ENCODE data around the gene MAP3K2. TPM values are rescaled to one million over a fixed set of nuclear protein-coding genes. Genes with fewer than 3 reads are reported as not detected.

MAP3K2 gene
- total RNA-seq, 1 donor from 2014 or later = 62.2 TPM

- no peaks in the 10 kb centered on the region for H3K79me2 ChIP-seq (ENCODE audit: insufficient read depth, low read length)
- H3K4me3 ChIP-seq (ENCODE audit: insufficient read depth, low read depth, low read length) = no peak overlapping the region
- no peak overlapping the region for H3K4me2 ChIP-seq (ENCODE audit: low read length)
- DNase-seq (ENCODE audit: low read depth) = no peak
- Mint-ChIP-seq H3K27ac (ENCODE audit: unreplicated experiment) (no peak overlapping the region), H3K4me3 (ENCODE audit: unreplicated experiment) (no peak overlapping the region), H3K36me3 (ENCODE audit: low read depth, unreplicated experiment) (peaks cover 5% of the 10 kb centered on the region), H3K9me3 (ENCODE audit: unreplicated experiment) (no peaks in the 10 kb centered on the region), H3K4me1 (ENCODE audit: low read depth, unreplicated experiment) (peaks cover 2% of the 10 kb centered on the region), H3K27me3 (ENCODE audit: low read depth, unreplicated experiment) (peaks cover 51% of the 10 kb centered on the region)
- H3K27me3 ChIP-seq (ENCODE audit: insufficient read depth, low read length) = peaks cover 6% of the 10 kb centered on the region
- no peaks in the 10 kb centered on the region for H3K9me3 ChIP-seq (ENCODE audit: insufficient read depth, low read depth, low read length)
- no peaks in the 10 kb centered on the region for H4K20me1 ChIP-seq (ENCODE audit: insufficient read depth, low read length)
- no peak for FAIRE-seq
- peaks cover 2% of the 10 kb centered on the region for H3K4me1 ChIP-seq (ENCODE audit: insufficient read depth, low read length)
- H3K9ac ChIP-seq (ENCODE audit: low read length) = no peak overlapping the region
- no peak overlapping the region for H3K27ac ChIP-seq (ENCODE audit: low read depth, low read length)
- H2AFZ ChIP-seq (ENCODE audit: low read depth, low read length) = no peak overlapping the region
- no peak for TF ChIP-seq CTCF (IDR thresholded peaks at IDR 0.05; ENCODE audit: insufficient read depth, low read depth, low read length)
- TF ChIP-seq EZH2 (IDR thresholded peaks at IDR 0.05; ENCODE audit: insufficient read depth, low read length) = no peak
- H3K36me3 ChIP-seq (ENCODE audit: insufficient read depth, low read length) = no peaks in the 10 kb centered on the region
These were observed 39.7 kb upstream of the MAP3K2 start for GRCh38 chr2:127427376-127428056.

GRCh38 chr2:127426501-127427354, 39.0 kb upstream of the MAP3K2 start:
- Histone ChIP-seq H3K4me1 (ENCODE audit: insufficient read depth, low read length) (peaks cover 2% of the 10 kb centered on the region), H3K9me3 (ENCODE audit: insufficient read depth, low read depth, low read length) (no peaks in the 10 kb centered on the region), H3K9ac (ENCODE audit: low read length) (no peak overlapping the region), H3K4me3 (ENCODE audit: insufficient read depth, low read depth, low read length) (no peak overlapping the region), H3K4me2 (ENCODE audit: low read length) (no peak overlapping the region), H2AFZ (ENCODE audit: low read depth, low read length) (no peak overlapping the region), H3K27me3 (ENCODE audit: insufficient read depth, low read length) (peaks cover 12% of the 10 kb centered on the region), H4K20me1 (ENCODE audit: insufficient read depth, low read length) (no peaks in the 10 kb centered on the region), H3K79me2 (ENCODE audit: insufficient read depth, low read length) (no peaks in the 10 kb centered on the region), H3K36me3 (ENCODE audit: insufficient read depth, low read length) (no peaks in the 10 kb centered on the region), H3K27ac (ENCODE audit: low read depth, low read length) (no peak overlapping the region)
- H3K27me3 Mint-ChIP-seq (ENCODE audit: low read depth, unreplicated experiment) = peaks cover 53% of the 10 kb centered on the region
- H3K36me3 Mint-ChIP-seq (ENCODE audit: low read depth, unreplicated experiment) = peaks cover 5% of the 10 kb centered on the region
- no peak for FAIRE-seq
- no peak overlapping the region for H3K27ac Mint-ChIP-seq (ENCODE audit: unreplicated experiment)
- DNase-seq (ENCODE audit: low read depth) = no peak
- H3K4me3 Mint-ChIP-seq (ENCODE audit: unreplicated experiment) = no peak overlapping the region
- H3K4me1 Mint-ChIP-seq (ENCODE audit: low read depth, unreplicated experiment) = peaks cover 2% of the 10 kb centered on the region
- H3K9me3 Mint-ChIP-seq (ENCODE audit: unreplicated experiment) = no peaks in the 10 kb centered on the region
- TF ChIP-seq EZH2 (IDR thresholded peaks at IDR 0.05; ENCODE audit: insufficient read depth, low read length) (no peak), CTCF (IDR thresholded peaks at IDR 0.05; ENCODE audit: insufficient read depth, low read depth, low read length) (no peak)
